GM21723 (cell line): ENCODE data around the gene MZF1.

ENCODE experiments used
- ATAC-seq: cut with Tn5 transposase; IDR thresholded peaks from one replicate; pipeline ENCODE4 v1.9.1; 2021; ENCODE audit warnings: mild to moderate bottlenecking, moderate library complexity; ENCODE audit not compliant: unreplicated experiment

Gene MZF1

DNA sequence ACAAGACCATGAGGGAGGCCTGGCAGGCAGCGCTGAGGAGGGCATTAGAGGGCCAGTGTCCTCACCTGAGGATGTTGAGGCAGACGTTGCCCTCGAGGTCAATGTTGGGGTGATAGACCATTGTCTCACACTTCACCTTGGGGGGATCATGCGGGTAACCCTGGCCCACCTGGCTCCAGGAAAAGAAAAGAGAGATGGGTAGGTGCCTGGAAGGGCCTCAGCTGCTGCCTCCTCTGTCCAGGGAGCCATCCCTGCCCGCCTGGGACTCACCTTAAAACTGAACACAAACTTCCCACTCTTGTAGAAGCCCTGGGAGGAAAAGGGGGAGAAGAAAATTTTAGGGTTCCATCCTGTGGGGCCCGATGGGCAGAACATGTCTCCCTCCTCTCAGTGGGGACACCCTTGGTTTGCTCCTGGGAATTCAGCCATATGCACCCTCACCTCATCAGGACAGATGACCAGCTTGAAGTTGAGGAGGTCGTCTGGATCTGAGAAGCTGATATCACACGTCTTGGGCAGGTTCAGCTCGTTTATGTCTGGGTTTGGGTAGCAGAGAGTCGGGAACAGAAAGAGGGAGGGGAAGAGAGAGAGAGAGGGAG lies 16.4 kb downstream of the MZF1 start:
- no peak for ATAC-seq

DNA sequence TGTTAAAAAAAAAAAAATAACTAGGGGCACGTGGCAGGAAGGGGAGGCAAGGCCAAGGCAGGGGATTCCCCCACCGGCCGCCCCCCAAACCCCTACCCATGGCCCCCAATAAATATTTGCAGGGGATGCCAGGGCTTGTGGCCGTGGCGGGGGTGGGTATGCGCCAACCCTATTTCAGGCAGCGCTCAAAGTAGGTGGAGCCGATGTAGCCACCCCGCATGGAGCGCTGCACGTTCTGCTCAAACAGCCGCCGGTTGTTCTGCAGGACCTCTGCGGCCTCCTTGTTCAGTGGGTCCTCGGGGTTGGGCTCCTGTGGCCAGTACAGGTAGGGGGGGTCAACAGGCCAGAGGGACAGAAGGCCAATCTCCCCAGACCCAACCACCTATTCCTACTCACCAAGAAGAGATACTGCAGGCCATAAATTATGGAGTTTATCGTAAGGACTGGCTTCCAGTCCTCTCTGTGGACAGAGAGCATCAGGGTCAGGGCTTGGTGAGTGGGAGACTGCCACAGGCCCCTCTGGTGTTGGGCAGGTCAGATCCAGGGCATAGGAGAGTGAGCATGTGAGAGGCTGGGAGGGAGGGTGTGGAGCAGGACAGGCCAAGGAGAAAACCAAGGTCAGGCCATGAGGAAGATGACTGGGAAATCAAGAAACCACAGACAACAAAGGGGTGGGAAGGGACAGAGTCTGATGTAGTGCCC lies 17.1 kb downstream of the MZF1 start:
- no peak for ATAC-seq

GRCh38 chr19:58555369-58555885 lies 17.7 kb downstream of the MZF1 start:
- no peak for ATAC-seq

DNA sequence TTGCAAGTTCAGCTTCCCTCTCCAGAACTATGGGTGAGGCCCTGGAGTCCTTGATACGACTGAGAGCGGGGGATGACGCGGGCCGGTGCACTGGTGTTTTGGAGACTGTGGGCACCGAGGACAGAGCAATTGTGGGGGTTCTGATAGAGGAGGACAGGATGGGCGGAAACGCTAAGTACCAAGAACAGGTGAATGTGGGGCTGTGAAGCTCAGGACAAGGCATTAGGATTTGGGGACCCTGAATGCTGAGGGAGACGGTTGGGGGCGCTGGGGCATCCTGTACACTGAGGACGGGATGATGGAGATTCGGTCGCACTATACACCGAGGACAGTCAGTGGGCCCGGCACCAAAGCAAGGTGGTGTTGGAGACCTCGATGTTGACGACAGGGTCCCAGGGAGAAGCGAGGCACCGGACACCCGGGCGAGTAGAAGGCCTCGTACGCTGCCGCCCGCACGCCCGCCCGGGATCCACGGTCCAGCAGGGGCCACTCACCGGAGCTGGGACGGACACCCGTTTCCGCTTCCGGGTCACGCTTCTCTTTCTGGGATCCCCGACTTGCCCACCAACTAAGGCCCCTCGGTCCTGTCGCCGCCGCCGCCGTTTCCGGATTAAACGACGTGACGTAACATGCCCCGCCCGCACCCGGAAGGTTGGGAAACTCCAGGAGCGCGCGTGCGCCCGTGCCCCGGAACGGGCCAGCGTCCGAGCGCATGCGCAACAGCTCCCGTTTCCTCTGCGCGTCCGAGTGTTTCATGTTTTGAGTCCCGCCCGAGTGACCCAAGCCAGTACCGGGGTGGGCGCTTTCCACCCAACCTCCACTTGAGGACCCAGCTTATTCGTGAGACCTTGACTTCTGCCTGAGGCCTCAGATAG lies 18.4 kb downstream of the MZF1 start, which contains the start of gene CHMP2A:
CHMP2A (minus strand) TSS at position 612 of the 875 bp plus-strand sequence. CDS start 893 bp downstream, outside the sequence.
- ATAC-seq: peak; percentile 25

GRCh38 chr19:58553799-58554493 lies 19.2 kb downstream of the MZF1 start:
- no peak for ATAC-seq

DNA sequence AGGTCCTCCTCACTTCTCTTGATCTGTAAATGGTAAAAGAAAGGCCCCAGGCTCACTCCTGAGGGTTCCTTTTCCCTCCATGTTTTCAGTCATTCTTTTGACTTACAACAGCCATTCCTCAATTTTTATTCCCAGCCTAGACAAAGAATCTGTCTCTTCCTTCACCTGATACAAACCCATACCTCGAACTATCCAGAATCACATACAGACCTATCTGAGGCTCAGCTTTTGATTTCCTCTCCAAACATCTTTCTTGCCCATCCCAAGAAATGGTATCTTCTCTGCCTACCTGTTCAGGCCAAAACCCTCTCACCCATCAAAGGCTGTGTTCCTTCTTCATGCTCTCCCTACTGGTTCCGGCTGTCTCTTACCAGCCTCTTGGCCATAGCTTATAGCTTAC lies 20.5 kb downstream of the MZF1 start:
- ATAC-seq: no peak

- ATAC-seq: no peak
These were observed 21.3 kb downstream of the MZF1 start for GRCh38 chr19:58551577-58552471.

- ATAC-seq: no peak
These were observed 22.0 kb downstream of the MZF1 start for GRCh38 chr19:58551123-58551497.

GRCh38 chr19:58550362-58551122 lies 22.6 kb downstream of the MZF1 start:
- ATAC-seq: no peak

- no peak for ATAC-seq
These were observed 23.3 kb downstream of the MZF1 start for GRCh38 chr19:58549664-58550361.

GRCh38 chr19:58548859-58549663 lies 24.1 kb downstream of the MZF1 start:
- no peak for ATAC-seq

DNA sequence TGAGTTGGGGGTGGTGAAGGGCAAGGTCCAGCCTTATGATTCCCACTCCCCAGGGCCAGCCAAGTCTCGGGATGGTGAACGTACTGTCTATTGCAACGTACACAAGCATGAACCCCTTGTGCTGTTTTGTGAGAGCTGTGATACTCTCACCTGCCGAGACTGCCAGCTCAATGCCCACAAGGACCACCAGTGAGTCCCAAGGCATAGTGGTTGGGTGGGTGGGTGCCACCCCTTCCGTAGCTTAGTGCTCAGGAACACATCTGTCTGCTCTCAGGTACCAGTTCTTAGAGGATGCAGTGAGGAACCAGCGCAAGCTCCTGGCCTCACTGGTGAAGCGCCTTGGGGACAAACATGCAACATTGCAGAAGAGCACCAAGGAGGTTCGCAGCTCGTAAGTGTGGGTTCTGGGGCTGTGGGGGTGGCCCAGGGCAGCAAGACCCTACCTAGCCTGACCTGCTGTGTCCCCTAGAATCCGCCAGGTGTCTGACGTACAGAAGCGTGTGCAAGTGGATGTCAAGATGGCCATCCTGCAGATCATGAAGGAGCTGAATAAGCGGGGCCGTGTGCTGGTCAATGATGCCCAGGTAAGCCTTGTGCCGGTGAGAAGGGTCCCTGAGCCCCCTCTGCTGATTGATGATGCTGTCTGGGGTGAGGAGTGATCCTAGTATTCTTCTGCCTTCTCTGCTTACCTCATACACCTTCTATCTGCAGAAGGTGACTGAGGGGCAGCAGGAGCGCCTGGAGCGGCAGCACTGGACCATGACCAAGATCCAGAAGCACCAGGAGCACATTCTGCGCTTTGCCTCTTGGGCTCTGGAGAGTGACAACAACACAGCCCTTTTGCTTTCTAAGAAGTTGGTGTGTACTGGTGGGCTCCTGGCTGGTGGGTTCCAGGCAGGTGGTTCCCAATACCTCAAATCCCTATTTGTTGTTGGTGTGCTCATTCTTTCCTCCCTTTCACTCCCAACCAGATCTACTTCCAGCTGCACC lies 25.5 kb downstream of the MZF1 start:
- no peak for ATAC-seq

GRCh38 chr19:58546019-58546530 lies 27.1 kb downstream of the MZF1 start:
- ATAC-seq: no peak

DNA sequence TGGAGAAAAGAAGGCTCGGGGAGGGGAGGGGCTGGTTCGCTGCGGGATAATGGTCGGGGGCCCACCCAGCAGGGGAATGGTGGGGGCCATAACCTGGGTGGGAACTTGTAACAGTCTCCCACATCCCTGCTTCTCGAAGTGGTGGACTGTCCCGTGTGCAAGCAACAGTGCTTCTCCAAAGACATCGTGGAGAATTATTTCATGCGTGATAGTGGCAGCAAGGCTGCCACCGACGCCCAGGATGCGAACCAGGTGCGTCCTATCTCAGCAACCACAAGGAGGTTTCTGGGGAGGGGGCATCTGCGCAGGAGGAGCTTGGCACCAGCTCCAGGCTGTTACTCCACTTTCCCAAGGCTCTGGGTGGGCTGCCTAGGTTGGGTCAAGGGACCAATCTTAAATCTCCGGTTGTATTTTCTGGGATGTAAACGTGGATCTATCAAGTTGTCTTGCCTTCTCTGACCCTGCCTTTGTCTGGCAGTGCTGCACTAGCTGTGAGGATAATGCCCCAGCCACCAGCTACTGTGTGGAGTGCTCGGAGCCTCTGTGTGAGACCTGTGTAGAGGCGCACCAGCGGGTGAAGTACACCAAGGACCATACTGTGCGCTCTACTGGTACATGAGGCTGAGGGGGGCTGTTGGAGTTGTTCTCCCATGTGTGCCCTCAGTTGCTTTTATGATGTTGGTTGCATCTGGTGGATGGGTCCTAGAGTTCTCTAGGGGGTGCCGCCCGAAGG lies 27.7 kb downstream of the MZF1 start:
- ATAC-seq: no peak

- ATAC-seq: peak; percentile 44
These were observed 28.4 kb downstream of the MZF1 start for GRCh38 chr19:58544591-58545285.
